ENCODE measurements around the gene EMC9. TPM values are rescaled to one million over a fixed set of nuclear protein-coding genes. Genes with fewer than 3 reads are reported as not detected.

Gene EMC9
- total RNA-seq, 4 donors from 2014 or later: 8.8 to 14.4 (median 12.2) TPM

GRCh38 chr14:24177891-24178290 is 36.5 kb upstream of the EMC9 start:
- Histone ChIP-seq H3K4me1 (peaks cover 11 to 18% (median 16%) of the 10 kb centered on the region in 4 donors), H3K36me3 (peaks cover 27 to 76% (median 73%) of the 10 kb centered on the region in 4 donors), H3K9me3 (no peaks in the 10 kb centered on the region), H3K4me3 (no peak overlapping the region), H3K27me3 (no peaks in the 10 kb centered on the region), H3K27ac (replicated peaks in 1 of 4) (peak overlapping the region in 1 of 4 donors; percentile 81)
- no peak for TF ChIP-seq EP300 (IDR thresholded peaks at IDR 0.05)
- TF ChIP-seq POLR2A (IDR thresholded peaks at IDR 0.05; ENCODE audit: low read depth): no peak
- no peak for TF ChIP-seq CTCF (IDR thresholded peaks at IDR 0.05)
- TF ChIP-seq POLR2AphosphoS5 (IDR thresholded peaks at IDR 0.05): no peak
- WGBS: 95% methylated on average over 14 of the region's 14 CpGs
- DNase-seq (ENCODE audit: extremely low spot score): no peak
- intact Hi-C loops (cut with DNase I): no loop called here

GRCh38 chr14:24177041-24177825 is 35.8 kb upstream of the EMC9 start:
- no peak overlapping the region for H3K27ac ChIP-seq (replicated peaks in 1 of 4)
- no peaks in the 10 kb centered on the region for H3K27me3 ChIP-seq
- 88% methylated on average over 11 of the region's 12 CpGs for WGBS
- peaks cover 11 to 24% (median 21%) of the 10 kb centered on the region in 4 donors for H3K4me1 ChIP-seq
- H3K36me3 ChIP-seq: peaks cover 22 to 70% (median 68%) of the 10 kb centered on the region in 4 donors
- no peak overlapping the region for H3K4me3 ChIP-seq
- no peaks in the 10 kb centered on the region for H3K9me3 ChIP-seq
- intact Hi-C loops (cut with DNase I): no loop called here
- TF ChIP-seq CTCF (IDR thresholded peaks at IDR 0.05) (no peak), EP300 (IDR thresholded peaks at IDR 0.05) (no peak), POLR2A (IDR thresholded peaks at IDR 0.05; ENCODE audit: low read depth) (no peak), POLR2AphosphoS5 (IDR thresholded peaks at IDR 0.05) (no peak)
- DNase-seq (ENCODE audit: extremely low spot score): no peak

- peaks cover 14 to 31% (median 28%) of the 10 kb centered on the region in 4 donors for H3K4me1 ChIP-seq
- 95% methylated on average over 5 of the region's 5 CpGs for WGBS
- no peak for TF ChIP-seq POLR2A (IDR thresholded peaks at IDR 0.05; ENCODE audit: low read depth)
- TF ChIP-seq CTCF (IDR thresholded peaks at IDR 0.05): no peak
- TF ChIP-seq EP300 (IDR thresholded peaks at IDR 0.05): no peak
- no peak for TF ChIP-seq POLR2AphosphoS5 (IDR thresholded peaks at IDR 0.05)
- H3K27me3 ChIP-seq: no peaks in the 10 kb centered on the region
- intact Hi-C loops (cut with DNase I): no loop called here
- peaks cover 22 to 65% (median 62%) of the 10 kb centered on the region in 4 donors for H3K36me3 ChIP-seq
- H3K4me3 ChIP-seq: no peak overlapping the region
- H3K9me3 ChIP-seq: no peaks in the 10 kb centered on the region
- no peak for DNase-seq (ENCODE audit: extremely low spot score)
- H3K27ac ChIP-seq (replicated peaks in 1 of 4): no peak overlapping the region
These were observed 35.2 kb upstream of the EMC9 start for GRCh38 chr14:24176599-24176998.

GRCh38 chr14:24172871-24173281 is 31.5 kb upstream of the EMC9 start:
- H3K4me1 ChIP-seq: peaks cover 7 to 22% (median 20%) of the 10 kb centered on the region in 4 donors
- H3K4me3 ChIP-seq: peak overlapping the region in 2 of 4 donors; percentile 49 to 58
- TF ChIP-seq POLR2A (IDR thresholded peaks at IDR 0.05; ENCODE audit: low read depth) (no peak), CTCF (IDR thresholded peaks at IDR 0.05) (no peak), POLR2AphosphoS5 (IDR thresholded peaks at IDR 0.05) (no peak), EP300 (IDR thresholded peaks at IDR 0.05) (no peak)
- no peaks in the 10 kb centered on the region for H3K27me3 ChIP-seq
- 71% methylated on average over 20 of the region's 20 CpGs for WGBS
- intact Hi-C loops (cut with DNase I): no loop called here
- H3K36me3 ChIP-seq: peaks cover 8 to 45% (median 37%) of the 10 kb centered on the region in 4 donors
- H3K27ac ChIP-seq (replicated peaks in 1 of 4): peak overlapping the region in 2 of 4 donors; percentile 23 to 75
- DNase-seq (ENCODE audit: extremely low spot score): no peak
- H3K9me3 ChIP-seq: no peaks in the 10 kb centered on the region
